ENCODE data around the gene PXDC1.

- TF ChIP-seq, protein P1, sequence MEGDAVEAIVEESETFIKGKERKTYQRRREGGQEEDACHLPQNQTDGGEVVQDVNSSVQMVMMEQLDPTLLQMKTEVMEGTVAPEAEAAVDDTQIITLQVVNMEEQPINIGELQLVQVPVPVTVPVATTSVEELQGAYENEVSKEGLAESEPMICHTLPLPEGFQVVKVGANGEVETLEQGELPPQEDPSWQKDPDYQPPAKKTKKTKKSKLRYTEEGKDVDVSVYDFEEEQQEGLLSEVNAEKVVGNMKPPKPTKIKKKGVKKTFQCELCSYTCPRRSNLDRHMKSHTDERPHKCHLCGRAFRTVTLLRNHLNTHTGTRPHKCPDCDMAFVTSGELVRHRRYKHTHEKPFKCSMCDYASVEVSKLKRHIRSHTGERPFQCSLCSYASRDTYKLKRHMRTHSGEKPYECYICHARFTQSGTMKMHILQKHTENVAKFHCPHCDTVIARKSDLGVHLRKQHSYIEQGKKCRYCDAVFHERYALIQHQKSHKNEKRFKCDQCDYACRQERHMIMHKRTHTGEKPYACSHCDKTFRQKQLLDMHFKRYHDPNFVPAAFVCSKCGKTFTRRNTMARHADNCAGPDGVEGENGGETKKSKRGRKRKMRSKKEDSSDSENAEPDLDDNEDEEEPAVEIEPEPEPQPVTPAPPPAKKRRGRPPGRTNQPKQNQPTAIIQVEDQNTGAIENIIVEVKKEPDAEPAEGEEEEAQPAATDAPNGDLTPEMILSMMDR (conservative IDR thresholded peaks at IDR 0.05), result no peak
- TF ChIP-seq EZH2 (IDR thresholded peaks at IDR 0.05; ENCODE audit: low read depth), result no peak
Observed at GRCh38 chr6:3796719-3797041, 45.2 kb upstream of the PXDC1 start.
